Esophagus squamous epithelium (tissue), 5 donors: ENCODE results near the gene EFCAB5. TPM values are rescaled to one million over a fixed set of nuclear protein-coding genes. Genes with fewer than 3 reads are reported as not detected.

ENCODE experiments used
- DNase-seq: peaks from one replicate; lab custom pipeline; 2025; lab: John Stamatoyannopoulos, UW
- H3K27ac ChIP-seq, 4 donors: fragments of 200-600 bp; sonication (generic); one replicate each; pipeline ENCODE4 v1.5.1; 2016 to 2019; ENCODE audit warnings: mild to moderate bottlenecking in 1 of 4
- H3K27me3 ChIP-seq, 4 donors: fragments of 200-600 bp; sonication (generic); 1 replicate in 3 of 4; 2 replicates in 1 of 4; pipeline versions ENCODE4 v1.5.1 to v1.6.0; 2017 to 2021; ENCODE audit warnings: antibody characterized with exemption in 1 of 4
- H3K36me3 ChIP-seq, 3 donors: fragments of 200-600 bp; sonication (generic); one replicate each; pipeline ENCODE4 v1.5.1; 2016 to 2019
- H3K4me1 ChIP-seq, 3 donors: fragments of 200-600 bp; sonication (generic); one replicate each; pipeline ENCODE4 v1.5.1; 2017 to 2019
- H3K4me3 ChIP-seq, 4 donors: fragments of 200-600 bp; sonication (generic); 1 replicate in 3 of 4; 2 replicates in 1 of 4; pipeline ENCODE4 v1.5.1; 2016 to 2019; ENCODE audit warnings: mild to moderate bottlenecking in 2 of 4, moderate library complexity in 1 of 4
- H3K9me3 ChIP-seq, 3 donors: fragments of 200-600 bp; sonication (generic); one replicate each; pipeline ENCODE4 v1.5.1; 2016 to 2019
- CTCF ChIP-seq, 6 experiments: fragments of 450-650 bp in 4 of 6; fragments of 200-600 bp in 2 of 6; sonication (generic) in 2 of 6; IDR thresholded peaks; one replicate each; pipeline ENCODE4 v1.5.1; 2016 to 2019; ENCODE audit warnings: antibody characterized with exemption in 6 of 6, mild to moderate bottlenecking in 4 of 6, moderate library complexity in 4 of 6
- POLR2A ChIP-seq, 4 donors: fragments of 450-650 bp; IDR thresholded peaks; one replicate each; pipeline ENCODE4 v1.6.1; 2017; ENCODE audit warnings: antibody characterized with exemption in 4 of 4, mild to moderate bottlenecking in 4 of 4, moderate library complexity in 3 of 4
- WGBS, 2 donors: methylation state at CpG; one replicate each; pipeline ENCODE4 v1.1.5; 2018; 5-methylcytosine and 5-hydroxymethylcytosine counted together
- intact Hi-C: fragments of 100-400 bp; cut with DNase I; formaldehyde crosslinking; loops from one replicate; pipeline ENCODE4 v1.15.0; 2022
- small RNA-seq, 4 donors: library from RNA; depleted of rRNA; stranded (forward); fragments of <200 nt; gene quantifications; one replicate each; pipeline ENCODE3, GENCODE V24; 2016
- total RNA-seq, 4 donors: library from RNA; depleted of rRNA; stranded (reverse); fragments of >200 nt; gene quantifications; one replicate each; pipeline ENCODE4 v1.1.0, GENCODE V29; 2016
- donor health status: DM: yes; HTN: yes; CAD: no.

Gene EFCAB5
- total RNA-seq, 4 donors from 2014 or later: 0.19 TPM; not detected in 3

DNA sequence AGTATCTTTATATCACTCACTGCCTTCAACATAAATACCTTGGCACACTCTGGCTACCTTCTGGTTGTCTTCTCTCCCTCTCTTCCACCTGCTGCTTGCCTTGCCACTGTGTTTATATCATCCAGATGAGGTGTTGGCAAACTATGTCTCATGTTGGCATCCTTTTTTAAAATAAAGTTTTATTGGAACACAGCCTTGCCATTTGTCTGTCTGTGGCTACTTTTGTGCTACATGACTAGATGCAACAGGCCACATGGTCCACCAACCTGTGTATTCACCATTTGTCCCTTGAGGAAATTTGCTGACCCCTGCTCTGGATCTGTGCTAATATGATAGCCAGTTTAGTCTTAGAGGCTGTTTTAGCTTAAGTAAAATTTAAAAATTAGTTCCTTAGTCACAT, 212.0 kb downstream of the EFCAB5 start:
- no peak for DNase-seq
- intact Hi-C loops: no loop called here
- H3K27ac ChIP-seq: no peak overlapping the region

DNA sequence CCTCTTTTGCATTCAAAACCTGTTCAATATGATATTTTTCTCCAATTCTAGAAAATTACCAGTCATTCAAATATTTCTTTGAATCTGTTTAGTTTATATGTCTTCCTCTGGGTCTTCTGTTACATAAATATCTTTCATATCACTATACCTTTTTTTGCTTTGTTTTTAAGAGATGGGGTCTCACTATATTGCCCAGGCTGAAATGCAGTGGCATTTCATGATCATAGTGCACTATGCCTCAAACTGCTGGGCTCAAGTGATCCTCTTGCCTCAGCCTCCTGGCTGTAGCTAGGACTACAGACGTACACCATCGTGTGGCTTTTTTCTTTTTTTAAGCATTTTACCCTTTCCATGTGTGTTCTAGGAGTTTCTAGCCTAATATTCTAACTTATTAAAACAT, 214.0 kb downstream of the EFCAB5 start:
- H3K36me3 ChIP-seq: peaks cover 0 to 28% (median 0%) of the 10 kb centered on the region in 3 donors
- no peak for DNase-seq
- no peaks in the 10 kb centered on the region for H3K27me3 ChIP-seq
- no peak overlapping the region for H3K4me3 ChIP-seq
- 100% methylated on average over 2 of the region's 2 CpGs for WGBS, 2 donors
- no peak for TF ChIP-seq CTCF (IDR thresholded peaks at IDR 0.05)
- TF ChIP-seq POLR2A (IDR thresholded peaks at IDR 0.05): no peak
- H3K4me1 ChIP-seq: peaks cover 0 to 8% (median 0%) of the 10 kb centered on the region in 3 donors
- H3K9me3 ChIP-seq: no peaks in the 10 kb centered on the region
- no peak overlapping the region for H3K27ac ChIP-seq
- intact Hi-C loops: no loop called here

More for the DNA sequence above, 212.0 kb downstream of the EFCAB5 start:
- no peak overlapping the region for H3K4me3 ChIP-seq
- no peaks in the 10 kb centered on the region for H3K27me3 ChIP-seq
- TF ChIP-seq POLR2A (IDR thresholded peaks at IDR 0.05) (no peak), CTCF (IDR thresholded peaks at IDR 0.05) (no peak)
- no peaks in the 10 kb centered on the region for H3K9me3 ChIP-seq
- peaks cover 0 to 21% (median 6%) of the 10 kb centered on the region in 3 donors for H3K4me1 ChIP-seq
- H3K36me3 ChIP-seq: peaks cover 0 to 18% (median 0%) of the 10 kb centered on the region in 3 donors

Small RNAs within 50 kb of the gene (small RNA-seq; reads per million reads assigned to genes)
- gene AC104984.5 (0 reads per million in 4 donors), gene RNY4P13 (0 reads per million in 4 donors)

Other genes starting within 250 kb of the EFCAB5 start
- gene SSH2, start 11.4 kb upstream of the EFCAB5 start, total RNA-seq: 10 to 100 TPM in 3 of 4 donors, 1 to 10 TPM in 1; 9.4 to 29.4 (median 13.2) TPM
- gene NSRP1, start 175.2 kb downstream of the EFCAB5 start, total RNA-seq: 10 to 100 TPM; 12.9 to 28.6 (median 21.8) TPM